ENCODE data around the gene INSRR. TPM values are rescaled to one million over a fixed set of nuclear protein-coding genes. Genes with fewer than 3 reads are reported as not detected.

The INSRR gene
- total RNA-seq, 1 experiment from 2014 or later: 0.11 TPM

DNA sequence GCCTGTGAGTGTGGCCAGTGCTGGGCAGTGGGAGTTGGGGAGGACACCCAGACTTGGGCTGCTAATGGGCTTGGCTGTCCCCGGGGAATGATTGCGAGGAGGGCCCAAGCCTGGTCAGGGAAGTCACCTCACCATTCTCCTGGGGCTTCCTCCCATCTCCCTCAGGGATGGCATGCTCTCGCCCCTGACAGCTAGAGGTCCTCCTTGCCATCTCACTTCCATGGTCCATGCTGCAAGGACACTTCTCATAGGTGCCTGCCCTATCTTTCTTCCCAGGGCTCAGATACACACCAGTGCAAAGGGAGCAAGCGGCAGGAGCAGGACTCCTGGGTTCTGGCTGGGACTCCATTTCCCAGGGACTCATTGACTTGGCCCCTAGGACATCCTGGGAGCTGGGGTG, 5.9 kb upstream of the INSRR start:
- Mint-ChIP-seq H3K4me3 (no peak overlapping the region), H3K27me3 (ENCODE audit: low read depth) (peaks cover 68% of the 10 kb centered on the region), H3K4me1 (peaks cover 20% of the 10 kb centered on the region), H3K9me3 (no peaks in the 10 kb centered on the region), H3K27ac (no peak overlapping the region), H3K36me3 (no peaks in the 10 kb centered on the region)
- ATAC-seq (no peak), DNase-seq (ENCODE audit: low spot score) (no peak)
- ChIA-PET CTCF (interaction anchor here (1.2 to 9.9 kb wide), 3 partner anchors 24 to 63 kb away, joined by 3 to 211 read pairs (median 7); partner anchors contain the start of gene PEAR1), POLR2A (no interaction called here)
- TF ChIP-seq, protein P1, sequence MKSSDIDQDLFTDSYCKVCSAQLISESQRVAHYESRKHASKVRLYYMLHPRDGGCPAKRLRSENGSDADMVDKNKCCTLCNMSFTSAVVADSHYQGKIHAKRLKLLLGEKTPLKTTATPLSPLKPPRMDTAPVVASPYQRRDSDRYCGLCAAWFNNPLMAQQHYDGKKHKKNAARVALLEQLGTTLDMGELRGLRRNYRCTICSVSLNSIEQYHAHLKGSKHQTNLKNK (CRISPR knock-in tag; IDR thresholded peaks at IDR 0.05): no peak
- TF ChIP-seq, protein P2, sequence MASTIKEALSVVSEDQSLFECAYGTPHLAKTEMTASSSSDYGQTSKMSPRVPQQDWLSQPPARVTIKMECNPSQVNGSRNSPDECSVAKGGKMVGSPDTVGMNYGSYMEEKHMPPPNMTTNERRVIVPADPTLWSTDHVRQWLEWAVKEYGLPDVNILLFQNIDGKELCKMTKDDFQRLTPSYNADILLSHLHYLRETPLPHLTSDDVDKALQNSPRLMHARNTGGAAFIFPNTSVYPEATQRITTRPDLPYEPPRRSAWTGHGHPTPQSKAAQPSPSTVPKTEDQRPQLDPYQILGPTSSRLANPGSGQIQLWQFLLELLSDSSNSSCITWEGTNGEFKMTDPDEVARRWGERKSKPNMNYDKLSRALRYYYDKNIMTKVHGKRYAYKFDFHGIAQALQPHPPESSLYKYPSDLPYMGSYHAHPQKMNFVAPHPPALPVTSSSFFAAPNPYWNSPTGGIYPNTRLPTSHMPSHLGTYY (CRISPR knock-in tag; IDR thresholded peaks at IDR 0.05): no peak
- no peak for TF ChIP-seq ZBTB21 (CRISPR knock-in tag; IDR thresholded peaks at IDR 0.05; ENCODE audit: borderline replicate concordance)
- TF ChIP-seq TP53 (CRISPR knock-in tag; IDR thresholded peaks at IDR 0.05): no peak
- no peak for TF ChIP-seq ZNF219 (CRISPR knock-in tag; IDR thresholded peaks at IDR 0.05; ENCODE audit: borderline replicate concordance)
- TF ChIP-seq, protein P3, sequence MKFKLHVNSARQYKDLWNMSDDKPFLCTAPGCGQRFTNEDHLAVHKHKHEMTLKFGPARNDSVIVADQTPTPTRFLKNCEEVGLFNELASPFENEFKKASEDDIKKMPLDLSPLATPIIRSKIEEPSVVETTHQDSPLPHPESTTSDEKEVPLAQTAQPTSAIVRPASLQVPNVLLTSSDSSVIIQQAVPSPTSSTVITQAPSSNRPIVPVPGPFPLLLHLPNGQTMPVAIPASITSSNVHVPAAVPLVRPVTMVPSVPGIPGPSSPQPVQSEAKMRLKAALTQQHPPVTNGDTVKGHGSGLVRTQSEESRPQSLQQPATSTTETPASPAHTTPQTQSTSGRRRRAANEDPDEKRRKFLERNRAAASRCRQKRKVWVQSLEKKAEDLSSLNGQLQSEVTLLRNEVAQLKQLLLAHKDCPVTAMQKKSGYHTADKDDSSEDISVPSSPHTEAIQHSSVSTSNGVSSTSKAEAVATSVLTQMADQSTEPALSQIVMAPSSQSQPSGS (CRISPR knock-in tag; IDR thresholded peaks at IDR 0.05; ENCODE audit: borderline replicate concordance, low read depth): no peak
- TF ChIP-seq SMAD4 (CRISPR knock-in tag; IDR thresholded peaks at IDR 0.05): no peak
- TF ChIP-seq GTF2I (CRISPR knock-in tag; conservative IDR thresholded peaks at IDR 0.05): no peak
- no peak for TF ChIP-seq RELA (CRISPR knock-in tag; IDR thresholded peaks at IDR 0.05; ENCODE audit: borderline replicate concordance)
- no peak for TF ChIP-seq ZNF396 (CRISPR knock-in tag; IDR thresholded peaks at IDR 0.05; ENCODE audit: borderline replicate concordance)
- TF ChIP-seq, protein P4, sequence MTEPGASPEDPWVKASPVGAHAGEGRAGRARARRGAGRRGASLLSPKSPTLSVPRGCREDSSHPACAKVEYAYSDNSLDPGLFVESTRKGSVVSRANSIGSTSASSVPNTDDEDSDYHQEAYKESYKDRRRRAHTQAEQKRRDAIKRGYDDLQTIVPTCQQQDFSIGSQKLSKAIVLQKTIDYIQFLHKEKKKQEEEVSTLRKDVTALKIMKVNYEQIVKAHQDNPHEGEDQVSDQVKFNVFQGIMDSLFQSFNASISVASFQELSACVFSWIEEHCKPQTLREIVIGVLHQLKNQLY (CRISPR knock-in tag; IDR thresholded peaks at IDR 0.05): no peak

DNA sequence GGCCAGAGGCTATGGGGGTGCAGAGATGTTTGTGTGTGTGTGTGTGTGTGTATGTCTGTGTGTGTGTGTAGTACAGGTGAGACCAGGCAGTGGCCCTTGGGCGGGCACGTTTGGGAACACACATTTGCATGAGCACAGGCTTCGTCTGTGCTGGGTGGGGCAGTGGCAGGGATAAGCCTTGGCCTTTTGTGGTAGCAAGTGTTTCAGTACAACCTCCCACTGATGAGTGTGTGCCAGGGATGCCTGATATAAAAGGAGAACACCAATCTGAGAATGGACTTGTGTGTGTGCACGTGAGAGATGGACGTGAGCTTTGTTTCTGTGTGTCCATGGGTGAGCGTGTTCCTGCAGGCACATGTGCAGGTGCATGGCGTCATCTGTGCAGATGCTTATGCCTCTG, 4.7 kb upstream of the INSRR start:
- H3K27ac Mint-ChIP-seq: no peak overlapping the region
- CTCF ChIA-PET: interaction anchor here (4.6 to 9.9 kb wide), 3 partner anchors 13 to 25 kb away, joined by 47 to 211 read pairs (median 177); partner anchors contain the start of gene PEAR1

DNA sequence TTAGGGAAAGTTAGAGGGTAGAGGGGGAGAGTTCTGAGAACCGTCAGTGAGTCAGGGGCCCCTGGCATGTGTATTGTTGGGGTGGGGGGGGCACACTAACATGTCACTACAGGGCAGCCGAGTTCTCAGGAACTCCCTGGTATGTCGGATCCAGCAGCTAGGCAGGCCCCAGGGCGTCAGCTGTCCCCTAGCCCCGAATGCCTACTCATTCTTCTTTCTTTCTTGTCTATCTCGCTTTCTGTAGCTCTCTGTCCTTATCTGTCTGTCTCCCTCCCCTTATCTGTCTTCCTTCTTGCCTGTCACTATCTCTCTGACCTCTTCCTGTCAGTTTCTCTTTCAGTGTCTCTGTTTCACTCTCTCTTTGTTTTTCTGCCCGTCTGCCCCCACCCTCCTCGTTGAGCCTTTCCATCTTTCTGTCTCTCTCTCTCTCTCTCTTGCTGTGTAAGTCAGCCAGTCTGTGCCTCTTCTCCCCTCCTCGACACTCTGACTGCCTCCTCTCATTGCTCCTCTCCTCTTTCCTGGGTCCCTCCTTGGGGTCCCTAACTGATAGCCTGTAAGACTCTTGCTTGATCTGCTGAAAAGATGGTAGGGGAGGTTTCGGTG, 4.2 kb upstream of the INSRR start:
- no peaks in the 10 kb centered on the region for H3K36me3 Mint-ChIP-seq
- DNase-seq (ENCODE audit: low spot score): no peak
- ChIA-PET POLR2A (no interaction called here), CTCF (interaction anchor here (0.6 to 9.9 kb wide), 7 partner anchors 14 to 244 kb away, joined by 3 to 211 read pairs (median 47); partner anchors contain the start of genes HAPLN2 and PEAR1)
- peaks cover 24% of the 10 kb centered on the region for H3K4me1 Mint-ChIP-seq
- no peak for TF ChIP-seq MXD4 (CRISPR knock-in tag; IDR thresholded peaks at IDR 0.05; ENCODE audit: borderline replicate concordance)
- TF ChIP-seq, protein P5, sequence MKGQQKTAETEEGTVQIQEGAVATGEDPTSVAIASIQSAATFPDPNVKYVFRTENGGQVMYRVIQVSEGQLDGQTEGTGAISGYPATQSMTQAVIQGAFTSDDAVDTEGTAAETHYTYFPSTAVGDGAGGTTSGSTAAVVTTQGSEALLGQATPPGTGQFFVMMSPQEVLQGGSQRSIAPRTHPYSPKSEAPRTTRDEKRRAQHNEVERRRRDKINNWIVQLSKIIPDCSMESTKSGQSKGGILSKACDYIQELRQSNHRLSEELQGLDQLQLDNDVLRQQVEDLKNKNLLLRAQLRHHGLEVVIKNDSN (CRISPR knock-in tag; IDR thresholded peaks at IDR 0.05): no peak
- TF ChIP-seq, protein P6, sequence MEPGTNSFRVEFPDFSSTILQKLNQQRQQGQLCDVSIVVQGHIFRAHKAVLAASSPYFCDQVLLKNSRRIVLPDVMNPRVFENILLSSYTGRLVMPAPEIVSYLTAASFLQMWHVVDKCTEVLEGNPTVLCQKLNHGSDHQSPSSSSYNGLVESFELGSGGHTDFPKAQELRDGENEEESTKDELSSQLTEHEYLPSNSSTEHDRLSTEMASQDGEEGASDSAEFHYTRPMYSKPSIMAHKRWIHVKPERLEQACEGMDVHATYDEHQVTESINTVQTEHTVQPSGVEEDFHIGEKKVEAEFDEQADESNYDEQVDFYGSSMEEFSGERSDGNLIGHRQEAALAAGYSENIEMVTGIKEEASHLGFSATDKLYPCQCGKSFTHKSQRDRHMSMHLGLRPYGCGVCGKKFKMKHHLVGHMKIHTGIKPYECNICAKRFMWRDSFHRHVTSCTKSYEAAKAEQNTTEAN (CRISPR knock-in tag; IDR thresholded peaks at IDR 0.05): no peak
- TF ChIP-seq GABPB1 (CRISPR knock-in tag; IDR thresholded peaks at IDR 0.05): no peak
- no peak for TF ChIP-seq JUN (CRISPR knock-in tag; IDR thresholded peaks at IDR 0.05)
- TF ChIP-seq CREB1 (CRISPR knock-in tag; IDR thresholded peaks at IDR 0.05): no peak
- TF ChIP-seq, protein P7, sequence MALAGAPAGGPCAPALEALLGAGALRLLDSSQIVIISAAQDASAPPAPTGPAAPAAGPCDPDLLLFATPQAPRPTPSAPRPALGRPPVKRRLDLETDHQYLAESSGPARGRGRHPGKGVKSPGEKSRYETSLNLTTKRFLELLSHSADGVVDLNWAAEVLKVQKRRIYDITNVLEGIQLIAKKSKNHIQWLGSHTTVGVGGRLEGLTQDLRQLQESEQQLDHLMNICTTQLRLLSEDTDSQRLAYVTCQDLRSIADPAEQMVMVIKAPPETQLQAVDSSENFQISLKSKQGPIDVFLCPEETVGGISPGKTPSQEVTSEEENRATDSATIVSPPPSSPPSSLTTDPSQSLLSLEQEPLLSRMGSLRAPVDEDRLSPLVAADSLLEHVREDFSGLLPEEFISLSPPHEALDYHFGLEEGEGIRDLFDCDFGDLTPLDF (CRISPR knock-in tag; IDR thresholded peaks at IDR 0.05): no peak
- no peak for TF ChIP-seq TEAD4 (CRISPR knock-in tag; IDR thresholded peaks at IDR 0.05)
- H3K9me3 Mint-ChIP-seq: no peaks in the 10 kb centered on the region
- no peak for ATAC-seq
- peaks cover 83% of the 10 kb centered on the region for H3K27me3 Mint-ChIP-seq (ENCODE audit: low read depth)
- no peak overlapping the region for H3K4me3 Mint-ChIP-seq
- no peak overlapping the region for H3K27ac Mint-ChIP-seq

More for the DNA sequence above, 4.7 kb upstream of the INSRR start:
- ATAC-seq: no peak
- H3K4me1 Mint-ChIP-seq: peaks cover 21% of the 10 kb centered on the region
- no peaks in the 10 kb centered on the region for H3K9me3 Mint-ChIP-seq
- POLR2A ChIA-PET: no interaction called here
- no peak overlapping the region for H3K4me3 Mint-ChIP-seq
- H3K36me3 Mint-ChIP-seq: no peaks in the 10 kb centered on the region
- TF ChIP-seq GTF2I (CRISPR knock-in tag; conservative IDR thresholded peaks at IDR 0.05) (no peak), ZNF317 (CRISPR knock-in tag; IDR thresholded peaks at IDR 0.05; ENCODE audit: borderline replicate concordance, low read depth) (no peak)
- TF ChIP-seq, protein P8, sequence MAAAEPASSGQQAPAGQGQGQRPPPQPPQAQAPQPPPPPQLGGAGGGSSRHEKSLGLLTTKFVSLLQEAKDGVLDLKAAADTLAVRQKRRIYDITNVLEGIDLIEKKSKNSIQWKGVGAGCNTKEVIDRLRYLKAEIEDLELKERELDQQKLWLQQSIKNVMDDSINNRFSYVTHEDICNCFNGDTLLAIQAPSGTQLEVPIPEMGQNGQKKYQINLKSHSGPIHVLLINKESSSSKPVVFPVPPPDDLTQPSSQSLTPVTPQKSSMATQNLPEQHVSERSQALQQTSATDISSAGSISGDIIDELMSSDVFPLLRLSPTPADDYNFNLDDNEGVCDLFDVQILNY (CRISPR knock-in tag; IDR thresholded peaks at IDR 0.05): no peak
- TF ChIP-seq, protein P9, sequence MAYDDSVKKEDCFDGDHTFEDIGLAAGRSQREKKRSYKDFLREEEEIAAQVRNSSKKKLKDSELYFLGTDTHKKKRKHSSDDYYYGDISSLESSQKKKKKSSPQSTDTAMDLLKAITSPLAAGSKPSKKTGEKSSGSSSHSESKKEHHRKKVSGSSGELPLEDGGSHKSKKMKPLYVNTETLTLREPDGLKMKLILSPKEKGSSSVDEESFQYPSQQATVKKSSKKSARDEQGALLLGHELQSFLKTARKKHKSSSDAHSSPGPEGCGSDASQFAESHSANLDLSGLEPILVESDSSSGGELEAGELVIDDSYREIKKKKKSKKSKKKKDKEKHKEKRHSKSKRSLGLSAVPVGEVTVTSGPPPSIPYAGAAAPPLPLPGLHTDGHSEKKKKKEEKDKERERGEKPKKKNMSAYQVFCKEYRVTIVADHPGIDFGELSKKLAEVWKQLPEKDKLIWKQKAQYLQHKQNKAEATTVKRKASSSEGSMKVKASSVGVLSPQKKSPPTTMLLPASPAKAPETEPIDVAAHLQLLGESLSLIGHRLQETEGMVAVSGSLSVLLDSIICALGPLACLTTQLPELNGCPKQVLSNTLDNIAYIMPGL (CRISPR knock-in tag; IDR thresholded peaks at IDR 0.05): no peak
- peaks cover 77% of the 10 kb centered on the region for H3K27me3 Mint-ChIP-seq (ENCODE audit: low read depth)
- DNase-seq (ENCODE audit: low spot score): no peak
